22Rv1 (cell line): Measurements from ENCODE around the gene PTPRE.

Experiments
- ZFX ChIP-seq: fragments of 450-650 bp; IDR thresholded peaks from 2 replicates; pipeline ENCODE4 v1.6.1; 2017; ENCODE audit warnings: antibody characterized with exemption, borderline replicate concordance
- TF ChIP-seq, protein P1 (sequence below): fragments of 450-650 bp; IDR thresholded peaks from 2 replicates; pipeline ENCODE4 v1.5.1; 2017; ENCODE audit warnings: mild to moderate bottlenecking

DNA sequence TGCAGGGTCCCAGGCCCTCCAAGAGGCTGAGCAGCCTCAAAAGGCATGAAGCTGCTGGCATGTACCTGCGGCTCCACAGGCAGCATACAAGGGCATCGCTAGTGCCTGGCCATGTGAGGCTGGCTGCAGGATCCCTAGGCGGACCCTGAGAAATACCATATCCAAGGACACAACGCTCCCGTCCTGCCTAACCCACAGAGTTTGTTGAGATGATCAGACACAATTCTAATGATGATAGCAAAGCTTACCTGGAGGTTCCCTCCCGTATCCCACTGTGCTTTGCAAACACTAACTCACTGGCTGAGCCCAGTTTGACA, 31.5 kb upstream of the PTPRE start:
- TF ChIP-seq, protein P1, sequence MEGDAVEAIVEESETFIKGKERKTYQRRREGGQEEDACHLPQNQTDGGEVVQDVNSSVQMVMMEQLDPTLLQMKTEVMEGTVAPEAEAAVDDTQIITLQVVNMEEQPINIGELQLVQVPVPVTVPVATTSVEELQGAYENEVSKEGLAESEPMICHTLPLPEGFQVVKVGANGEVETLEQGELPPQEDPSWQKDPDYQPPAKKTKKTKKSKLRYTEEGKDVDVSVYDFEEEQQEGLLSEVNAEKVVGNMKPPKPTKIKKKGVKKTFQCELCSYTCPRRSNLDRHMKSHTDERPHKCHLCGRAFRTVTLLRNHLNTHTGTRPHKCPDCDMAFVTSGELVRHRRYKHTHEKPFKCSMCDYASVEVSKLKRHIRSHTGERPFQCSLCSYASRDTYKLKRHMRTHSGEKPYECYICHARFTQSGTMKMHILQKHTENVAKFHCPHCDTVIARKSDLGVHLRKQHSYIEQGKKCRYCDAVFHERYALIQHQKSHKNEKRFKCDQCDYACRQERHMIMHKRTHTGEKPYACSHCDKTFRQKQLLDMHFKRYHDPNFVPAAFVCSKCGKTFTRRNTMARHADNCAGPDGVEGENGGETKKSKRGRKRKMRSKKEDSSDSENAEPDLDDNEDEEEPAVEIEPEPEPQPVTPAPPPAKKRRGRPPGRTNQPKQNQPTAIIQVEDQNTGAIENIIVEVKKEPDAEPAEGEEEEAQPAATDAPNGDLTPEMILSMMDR, result no peak
- no peak for TF ChIP-seq ZFX
